Sciatic nerve (tissue), 2 donors: ENCODE measurements around the gene TUBB3. TPM values are rescaled to one million over a fixed set of nuclear protein-coding genes. Genes with fewer than 3 reads are reported as not detected.
"Not testable (repeated sequence)": the region's sequence is repeated elsewhere in the genome, so short reads cannot be mapped to it uniquely, and the experiment has no call there.

Experiments
- ATAC-seq: fragments of 200-7000 bp; cut with Tn5 transposase; one replicate; pipeline ENCODE4 v1.9.1; 2020; ENCODE audit warnings: mild to moderate bottlenecking, moderate library complexity
- DNase-seq: peaks from one replicate; pipeline ENCODE4 v3.0.0-alpha.2; 2020; ENCODE audit warnings: low spot score
- intact Hi-C: fragments of 100-400 bp; cut with DNase I; formaldehyde crosslinking; loops from one replicate; pipeline ENCODE4 v1.14.2; 2022
- total RNA-seq: library from RNA; stranded (reverse); fragmentation: NEBNext Ultra II Directional; extraction: Animal tissue kit (Norgen Biotek cat#: 25700); gene quantifications from one replicate; pipeline ENCODE4 v1.2.1, GENCODE V29; 2021
- donor health status: DM: no; HTN: no; CAD: no.
- donor health status: DM: no; HTN: no; CAD: no.

Gene TUBB3
- total RNA-seq, 1 donor from 2014 or later, result 2.0 TPM

GRCh38 chr16:89956505-89957215 lies 33.5 kb downstream of the TUBB3 start:
- ATAC-seq (no peak), DNase-seq (no peak)
- intact Hi-C loops, result no loop called here

DNA sequence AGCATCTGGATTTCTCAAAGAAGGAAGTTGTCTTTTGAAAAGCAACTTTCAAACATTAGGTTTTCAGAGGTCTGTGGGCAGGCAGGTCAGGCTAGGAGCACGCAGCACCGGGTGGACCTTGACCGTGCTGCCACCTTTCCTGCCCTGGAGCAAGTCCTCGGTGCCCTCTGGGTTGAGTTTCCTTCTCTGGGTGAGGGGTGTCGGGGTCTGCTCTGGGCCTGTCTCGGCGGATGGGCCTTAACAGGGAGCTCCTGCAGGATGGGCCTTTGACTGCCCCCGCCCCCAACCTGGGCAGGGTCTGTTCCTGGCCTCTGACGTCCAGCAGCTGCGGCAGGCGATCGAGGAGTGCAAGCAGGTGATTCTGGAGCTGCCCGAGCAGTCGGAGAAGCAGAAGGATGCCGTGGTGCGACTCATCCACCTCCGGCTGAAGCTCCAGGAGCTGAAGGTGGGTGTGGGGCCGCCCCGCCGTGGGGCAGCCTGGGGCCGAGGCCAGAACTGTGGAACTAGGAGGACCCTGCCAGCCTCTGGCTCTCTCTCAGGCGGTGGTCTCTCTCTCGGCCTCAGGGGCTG lies 34.2 kb downstream of the TUBB3 start:
- ATAC-seq, result no peak
- no peak for DNase-seq
- intact Hi-C loops, result no loop called here

GRCh38 chr16:89958068-89958467 lies 34.9 kb downstream of the TUBB3 start:
- intact Hi-C loops, result no loop called here
- DNase-seq (no peak), ATAC-seq (peak; percentile 56)

- intact Hi-C loops, result no loop called here
- ATAC-seq (no peak), DNase-seq (no peak)
These were observed 35.5 kb downstream of the TUBB3 start for GRCh38 chr16:89958596-89958995.

GRCh38 chr16:89960966-89961365 lies 37.8 kb downstream of the TUBB3 start:
- DNase-seq (no peak), ATAC-seq (no peak)
- intact Hi-C loops, result no loop called here

- ATAC-seq, result no peak
- intact Hi-C loops, result no loop called here
- no peak for DNase-seq
These were observed 38.8 kb downstream of the TUBB3 start for GRCh38 chr16:89961920-89962319.

DNA sequence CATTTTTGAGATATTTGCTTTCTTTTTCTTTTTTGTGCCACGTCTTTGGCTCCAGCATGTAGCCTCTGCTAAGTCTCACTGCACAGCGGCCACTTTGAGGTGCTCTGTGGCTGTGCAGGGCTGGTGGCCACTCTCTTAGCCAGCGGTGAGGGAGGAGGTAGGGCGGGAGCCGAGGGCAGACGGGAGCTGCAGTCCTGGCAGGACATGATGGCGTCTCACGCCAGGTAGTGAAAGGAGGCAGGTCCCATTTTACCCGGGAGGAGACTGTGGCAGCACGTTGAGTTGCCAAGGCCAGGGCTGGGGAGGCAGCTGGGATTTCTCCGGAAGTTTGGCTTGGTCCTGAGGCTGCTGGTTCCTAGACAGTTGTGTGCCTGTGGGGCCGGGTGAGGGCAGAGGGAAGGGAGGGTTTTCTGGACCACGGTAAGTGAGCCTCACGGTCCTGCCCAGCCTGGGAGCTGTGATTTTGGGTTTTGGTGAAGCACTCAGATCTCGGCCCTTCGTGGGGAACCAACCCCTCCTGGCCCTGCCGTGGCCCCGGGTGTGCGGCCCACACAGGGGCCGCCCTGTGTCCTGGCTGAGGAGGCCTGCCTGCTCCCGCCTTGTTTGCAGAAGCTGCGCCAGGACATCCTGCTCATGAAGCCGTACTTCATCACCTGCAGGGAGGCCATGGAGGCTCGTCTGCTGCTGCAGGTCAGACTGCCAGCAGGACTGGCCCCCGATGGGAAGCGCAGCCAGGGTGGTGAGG lies 39.8 kb downstream of the TUBB3 start:
- intact Hi-C loops, result no loop called here
- no peak for ATAC-seq
- no peak for DNase-seq

GRCh38 chr16:89964201-89964600 lies 41.1 kb downstream of the TUBB3 start:
- DNase-seq (no peak), ATAC-seq (no peak)
- intact Hi-C loops, result no loop called here

- intact Hi-C loops, result no loop called here
- no peak for ATAC-seq
- DNase-seq, result no peak
These were observed 42.5 kb downstream of the TUBB3 start for GRCh38 chr16:89965447-89966225.

GRCh38 chr16:89966756-89967155 lies 43.6 kb downstream of the TUBB3 start:
- intact Hi-C loops, result no loop called here
- DNase-seq (no peak), ATAC-seq (no peak)

DNA sequence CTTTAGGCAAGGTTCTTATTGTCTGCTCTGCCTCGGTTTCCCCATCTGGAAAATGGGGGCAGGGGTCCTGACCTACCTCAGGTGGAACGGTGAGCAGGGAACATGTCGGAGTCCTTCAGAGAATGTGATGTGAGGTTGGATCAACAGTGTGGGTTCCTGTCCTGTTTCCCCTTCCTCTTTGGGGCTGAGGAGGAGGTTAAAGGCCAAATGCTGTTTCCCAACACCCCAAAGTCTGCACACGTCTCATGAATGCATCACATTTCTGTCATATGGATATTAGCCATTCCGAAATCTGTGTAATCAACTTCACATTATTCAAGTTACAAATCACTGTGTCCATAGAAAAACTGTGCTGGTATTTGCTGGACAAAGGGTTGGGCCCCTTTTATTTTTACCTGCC lies 44.3 kb downstream of the TUBB3 start:
- intact Hi-C loops, ATAC-seq, DNase-seq: not testable (repeated sequence)

DNA sequence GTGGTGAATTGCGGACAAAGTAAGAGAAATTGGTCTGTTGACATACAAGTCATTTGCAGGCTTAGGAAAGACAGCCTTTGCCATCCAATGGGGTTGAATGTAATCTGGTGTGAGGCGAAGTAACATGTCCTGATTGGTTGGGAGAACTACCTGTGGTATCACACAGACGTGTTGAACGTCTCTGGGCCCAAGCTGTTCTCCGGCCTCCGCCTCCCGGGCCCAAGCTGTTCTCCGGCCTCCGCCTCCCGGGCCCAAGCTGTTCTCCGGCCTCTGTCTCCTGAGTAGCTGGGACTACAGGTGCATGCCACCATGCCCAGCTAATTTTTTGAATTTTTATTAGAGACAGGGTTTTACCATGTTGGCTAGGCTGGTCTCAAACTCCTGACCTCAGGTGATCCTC lies 44.9 kb downstream of the TUBB3 start:
- intact Hi-C loops, ATAC-seq, DNase-seq: not testable (repeated sequence)

GRCh38 chr16:89969741-89970410 lies 46.7 kb downstream of the TUBB3 start:
- no peak for ATAC-seq
- no peak for DNase-seq
- intact Hi-C loops, result no loop called here

GRCh38 chr16:89971495-89972243 lies 48.5 kb downstream of the TUBB3 start:
- ATAC-seq (peak; percentile 49), DNase-seq (no peak)

GRCh38 chr16:89972244-89973234 lies 49.4 kb downstream of the TUBB3 start:
- intact Hi-C loops, result no loop called here
- peak; percentile 95 for DNase-seq

More at GRCh38 chr16:89971495-89972243, 48.5 kb downstream of the TUBB3 start:
- intact Hi-C loops, result no loop called here

GRCh38 chr16:89973235-89973634 lies 50.1 kb downstream of the TUBB3 start:
- intact Hi-C loops, result no loop called here
- ATAC-seq (no peak), DNase-seq (no peak)

More at GRCh38 chr16:89972244-89973234, 49.4 kb downstream of the TUBB3 start:
- ATAC-seq, result peak; percentile 97
